ENCODE data around the gene DCAF12L1. TPM values are rescaled to one million over a fixed set of nuclear protein-coding genes. Genes with fewer than 3 reads are reported as not detected.

DCAF12L1 gene
- not detected in 2 replicates for total RNA-seq

GRCh38 chrX:126552313-126553022 is at the start of gene DCAF12L1:
TSS of gene DCAF12L1 (minus strand) at chrX:126552814. CDS start at chrX:126552608, 206 bp downstream.

